ENCODE data around the gene PAK5. TPM values are rescaled to one million over a fixed set of nuclear protein-coding genes. Genes with fewer than 3 reads are reported as not detected.

PAK5 gene
- total and polyA plus RNA-seq, 2 experiments from 2014 or later, result 0.57 to 1.1 TPM

DNA sequence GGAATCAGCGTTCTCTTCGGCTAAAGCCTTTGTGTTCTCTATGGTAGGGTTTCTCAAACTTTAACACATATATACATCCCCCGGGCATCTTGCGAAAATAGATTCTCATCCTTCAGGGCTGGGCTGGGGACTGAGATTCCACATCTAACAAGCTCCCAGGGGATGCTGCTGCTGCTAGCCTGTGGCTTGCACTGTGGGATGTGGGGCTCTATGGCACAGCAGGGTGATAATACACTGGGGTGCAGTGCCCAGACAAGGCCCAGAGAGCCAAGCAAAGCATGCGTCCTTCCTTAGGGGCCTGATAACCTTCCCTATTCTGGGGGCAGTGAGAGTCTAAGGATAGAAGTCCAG lies 222.4 kb downstream of the PAK5 start:
- DNase-seq (ENCODE audit: low spot score), result peak; percentile 11
- H3K27ac Mint-ChIP-seq, result no peak overlapping the region
- no peaks in the 10 kb centered on the region for H3K27me3 ChIP-seq (ENCODE audit: insufficient read depth)
- no peaks in the 10 kb centered on the region for H3K9me3 Mint-ChIP-seq
- H3K79me2 ChIP-seq (replicated peaks; ENCODE audit: insufficient read depth), result no peaks in the 10 kb centered on the region
- no peak overlapping the region for H3K27ac ChIP-seq (ENCODE audit: low read depth)
- H3K4me1 ChIP-seq (ENCODE audit: insufficient read depth), result no peaks in the 10 kb centered on the region
- no peak for TF ChIP-seq NANOG (IDR thresholded peaks at IDR 0.05; ENCODE audit: borderline replicate concordance)
- TF ChIP-seq, protein P1, sequence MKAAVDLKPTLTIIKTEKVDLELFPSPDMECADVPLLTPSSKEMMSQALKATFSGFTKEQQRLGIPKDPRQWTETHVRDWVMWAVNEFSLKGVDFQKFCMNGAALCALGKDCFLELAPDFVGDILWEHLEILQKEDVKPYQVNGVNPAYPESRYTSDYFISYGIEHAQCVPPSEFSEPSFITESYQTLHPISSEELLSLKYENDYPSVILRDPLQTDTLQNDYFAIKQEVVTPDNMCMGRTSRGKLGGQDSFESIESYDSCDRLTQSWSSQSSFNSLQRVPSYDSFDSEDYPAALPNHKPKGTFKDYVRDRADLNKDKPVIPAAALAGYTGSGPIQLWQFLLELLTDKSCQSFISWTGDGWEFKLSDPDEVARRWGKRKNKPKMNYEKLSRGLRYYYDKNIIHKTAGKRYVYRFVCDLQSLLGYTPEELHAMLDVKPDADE (IDR thresholded peaks at IDR 0.05), result no peak
- TF ChIP-seq ZNF331 (CRISPR knock-in tag; IDR thresholded peaks at IDR 0.05; ENCODE audit: low read depth), result no peak
- TF ChIP-seq CREB1 (CRISPR knock-in tag; IDR thresholded peaks at IDR 0.05; ENCODE audit: low read depth), result no peak
- TF ChIP-seq EZH2 (IDR thresholded peaks at IDR 0.05; ENCODE audit: low read depth, unreplicated experiment), result no peak
- TF ChIP-seq ZNF114 (CRISPR knock-in tag; IDR thresholded peaks at IDR 0.05), result no peak
- TF ChIP-seq POLR2AphosphoS5 (IDR thresholded peaks at IDR 0.05; ENCODE audit: low read depth), result no peak
- no peak for TF ChIP-seq EZH2phosphoT487 (IDR thresholded peaks at IDR 0.05; ENCODE audit: unreplicated experiment)
- TF ChIP-seq, protein P2, sequence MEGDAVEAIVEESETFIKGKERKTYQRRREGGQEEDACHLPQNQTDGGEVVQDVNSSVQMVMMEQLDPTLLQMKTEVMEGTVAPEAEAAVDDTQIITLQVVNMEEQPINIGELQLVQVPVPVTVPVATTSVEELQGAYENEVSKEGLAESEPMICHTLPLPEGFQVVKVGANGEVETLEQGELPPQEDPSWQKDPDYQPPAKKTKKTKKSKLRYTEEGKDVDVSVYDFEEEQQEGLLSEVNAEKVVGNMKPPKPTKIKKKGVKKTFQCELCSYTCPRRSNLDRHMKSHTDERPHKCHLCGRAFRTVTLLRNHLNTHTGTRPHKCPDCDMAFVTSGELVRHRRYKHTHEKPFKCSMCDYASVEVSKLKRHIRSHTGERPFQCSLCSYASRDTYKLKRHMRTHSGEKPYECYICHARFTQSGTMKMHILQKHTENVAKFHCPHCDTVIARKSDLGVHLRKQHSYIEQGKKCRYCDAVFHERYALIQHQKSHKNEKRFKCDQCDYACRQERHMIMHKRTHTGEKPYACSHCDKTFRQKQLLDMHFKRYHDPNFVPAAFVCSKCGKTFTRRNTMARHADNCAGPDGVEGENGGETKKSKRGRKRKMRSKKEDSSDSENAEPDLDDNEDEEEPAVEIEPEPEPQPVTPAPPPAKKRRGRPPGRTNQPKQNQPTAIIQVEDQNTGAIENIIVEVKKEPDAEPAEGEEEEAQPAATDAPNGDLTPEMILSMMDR (conservative IDR thresholded peaks at IDR 0.05; ENCODE audit: low read depth in 2 of 2), result no peak
- TF ChIP-seq, protein P3, sequence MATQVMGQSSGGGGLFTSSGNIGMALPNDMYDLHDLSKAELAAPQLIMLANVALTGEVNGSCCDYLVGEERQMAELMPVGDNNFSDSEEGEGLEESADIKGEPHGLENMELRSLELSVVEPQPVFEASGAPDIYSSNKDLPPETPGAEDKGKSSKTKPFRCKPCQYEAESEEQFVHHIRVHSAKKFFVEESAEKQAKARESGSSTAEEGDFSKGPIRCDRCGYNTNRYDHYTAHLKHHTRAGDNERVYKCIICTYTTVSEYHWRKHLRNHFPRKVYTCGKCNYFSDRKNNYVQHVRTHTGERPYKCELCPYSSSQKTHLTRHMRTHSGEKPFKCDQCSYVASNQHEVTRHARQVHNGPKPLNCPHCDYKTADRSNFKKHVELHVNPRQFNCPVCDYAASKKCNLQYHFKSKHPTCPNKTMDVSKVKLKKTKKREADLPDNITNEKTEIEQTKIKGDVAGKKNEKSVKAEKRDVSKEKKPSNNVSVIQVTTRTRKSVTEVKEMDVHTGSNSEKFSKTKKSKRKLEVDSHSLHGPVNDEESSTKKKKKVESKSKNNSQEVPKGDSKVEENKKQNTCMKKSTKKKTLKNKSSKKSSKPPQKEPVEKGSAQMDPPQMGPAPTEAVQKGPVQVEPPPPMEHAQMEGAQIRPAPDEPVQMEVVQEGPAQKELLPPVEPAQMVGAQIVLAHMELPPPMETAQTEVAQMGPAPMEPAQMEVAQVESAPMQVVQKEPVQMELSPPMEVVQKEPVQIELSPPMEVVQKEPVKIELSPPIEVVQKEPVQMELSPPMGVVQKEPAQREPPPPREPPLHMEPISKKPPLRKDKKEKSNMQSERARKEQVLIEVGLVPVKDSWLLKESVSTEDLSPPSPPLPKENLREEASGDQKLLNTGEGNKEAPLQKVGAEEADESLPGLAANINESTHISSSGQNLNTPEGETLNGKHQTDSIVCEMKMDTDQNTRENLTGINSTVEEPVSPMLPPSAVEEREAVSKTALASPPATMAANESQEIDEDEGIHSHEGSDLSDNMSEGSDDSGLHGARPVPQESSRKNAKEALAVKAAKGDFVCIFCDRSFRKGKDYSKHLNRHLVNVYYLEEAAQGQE (IDR thresholded peaks at IDR 0.05; ENCODE audit: unreplicated experiment), result no peak
- TF ChIP-seq, protein P4, sequence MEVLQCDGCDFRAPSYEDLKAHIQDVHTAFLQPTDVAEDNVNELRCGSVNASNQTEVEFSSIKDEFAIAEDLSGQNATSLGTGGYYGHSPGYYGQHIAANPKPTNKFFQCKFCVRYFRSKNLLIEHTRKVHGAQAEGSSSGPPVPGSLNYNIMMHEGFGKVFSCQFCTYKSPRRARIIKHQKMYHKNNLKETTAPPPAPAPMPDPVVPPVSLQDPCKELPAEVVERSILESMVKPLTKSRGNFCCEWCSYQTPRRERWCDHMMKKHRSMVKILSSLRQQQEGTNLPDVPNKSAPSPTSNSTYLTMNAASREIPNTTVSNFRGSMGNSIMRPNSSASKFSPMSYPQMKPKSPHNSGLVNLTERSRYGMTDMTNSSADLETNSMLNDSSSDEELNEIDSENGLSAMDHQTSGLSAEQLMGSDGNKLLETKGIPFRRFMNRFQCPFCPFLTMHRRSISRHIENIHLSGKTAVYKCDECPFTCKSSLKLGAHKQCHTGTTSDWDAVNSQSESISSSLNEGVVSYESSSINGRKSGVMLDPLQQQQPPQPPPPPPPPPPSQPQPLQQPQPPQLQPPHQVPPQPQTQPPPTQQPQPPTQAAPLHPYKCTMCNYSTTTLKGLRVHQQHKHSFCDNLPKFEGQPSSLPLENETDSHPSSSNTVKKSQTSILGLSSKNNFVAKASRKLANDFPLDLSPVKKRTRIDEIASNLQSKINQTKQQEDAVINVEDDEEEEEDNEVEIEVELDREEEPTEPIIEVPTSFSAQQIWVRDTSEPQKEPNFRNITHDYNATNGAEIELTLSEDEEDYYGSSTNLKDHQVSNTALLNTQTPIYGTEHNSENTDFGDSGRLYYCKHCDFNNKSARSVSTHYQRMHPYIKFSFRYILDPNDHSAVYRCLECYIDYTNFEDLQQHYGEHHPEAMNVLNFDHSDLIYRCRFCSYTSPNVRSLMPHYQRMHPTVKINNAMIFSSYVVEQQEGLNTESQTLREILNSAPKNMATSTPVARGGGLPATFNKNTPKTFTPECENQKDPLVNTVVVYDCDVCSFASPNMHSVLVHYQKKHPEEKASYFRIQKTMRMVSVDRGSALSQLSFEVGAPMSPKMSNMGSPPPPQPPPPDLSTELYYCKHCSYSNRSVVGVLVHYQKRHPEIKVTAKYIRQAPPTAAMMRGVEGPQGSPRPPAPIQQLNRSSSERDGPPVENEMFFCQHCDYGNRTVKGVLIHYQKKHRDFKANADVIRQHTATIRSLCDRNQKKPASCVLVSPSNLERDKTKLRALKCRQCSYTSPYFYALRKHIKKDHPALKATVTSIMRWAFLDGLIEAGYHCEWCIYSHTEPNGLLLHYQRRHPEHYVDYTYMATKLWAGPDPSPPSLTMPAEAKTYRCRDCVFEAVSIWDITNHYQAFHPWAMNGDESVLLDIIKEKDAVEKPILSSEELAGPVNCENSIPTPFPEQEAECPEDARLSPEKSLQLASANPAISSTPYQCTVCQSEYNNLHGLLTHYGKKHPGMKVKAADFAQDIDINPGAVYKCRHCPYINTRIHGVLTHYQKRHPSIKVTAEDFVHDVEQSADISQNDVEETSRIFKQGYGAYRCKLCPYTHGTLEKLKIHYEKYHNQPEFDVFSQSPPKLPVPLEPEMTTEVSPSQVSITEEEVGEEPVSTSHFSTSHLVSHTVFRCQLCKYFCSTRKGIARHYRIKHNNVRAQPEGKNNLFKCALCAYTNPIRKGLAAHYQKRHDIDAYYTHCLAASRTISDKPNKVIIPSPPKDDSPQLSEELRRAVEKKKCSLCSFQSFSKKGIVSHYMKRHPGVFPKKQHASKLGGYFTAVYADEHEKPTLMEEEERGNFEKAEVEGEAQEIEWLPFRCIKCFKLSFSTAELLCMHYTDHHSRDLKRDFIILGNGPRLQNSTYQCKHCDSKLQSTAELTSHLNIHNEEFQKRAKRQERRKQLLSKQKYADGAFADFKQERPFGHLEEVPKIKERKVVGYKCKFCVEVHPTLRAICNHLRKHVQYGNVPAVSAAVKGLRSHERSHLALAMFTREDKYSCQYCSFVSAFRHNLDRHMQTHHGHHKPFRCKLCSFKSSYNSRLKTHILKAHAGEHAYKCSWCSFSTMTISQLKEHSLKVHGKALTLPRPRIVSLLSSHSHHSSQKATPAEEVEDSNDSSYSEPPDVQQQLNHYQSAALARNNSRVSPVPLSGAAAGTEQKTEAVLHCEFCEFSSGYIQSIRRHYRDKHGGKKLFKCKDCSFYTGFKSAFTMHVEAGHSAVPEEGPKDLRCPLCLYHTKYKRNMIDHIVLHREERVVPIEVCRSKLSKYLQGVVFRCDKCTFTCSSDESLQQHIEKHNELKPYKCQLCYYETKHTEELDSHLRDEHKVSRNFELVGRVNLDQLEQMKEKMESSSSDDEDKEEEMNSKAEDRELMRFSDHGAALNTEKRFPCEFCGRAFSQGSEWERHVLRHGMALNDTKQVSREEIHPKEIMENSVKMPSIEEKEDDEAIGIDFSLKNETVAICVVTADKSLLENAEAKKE (CRISPR knock-in tag; IDR thresholded peaks at IDR 0.05), result no peak
- TF ChIP-seq JUNB (IDR thresholded peaks at IDR 0.05; ENCODE audit: unreplicated experiment), result no peak
- TF ChIP-seq STAT1 (IDR thresholded peaks at IDR 0.05; ENCODE audit: unreplicated experiment), result no peak
- 0 out of 3 replicates have a peak, but pooled peaks cover 3% of the 10 kb centered on the region for H3K4me1 Mint-ChIP-seq
- H3K4me3 ChIP-seq, result no peak overlapping the region
- 0 out of 2 replicates have a peak, but pooled peaks cover 3% of the 10 kb centered on the region for H3K9me2 ChIP-seq (ENCODE audit: insufficient read depth)
- no peaks in the 10 kb centered on the region for H3K36me3 Mint-ChIP-seq (ENCODE audit: low read depth)
- H3K36me3 ChIP-seq (ENCODE audit: insufficient read depth), result no peaks in the 10 kb centered on the region
- H3F3A ChIP-seq (replicated peaks; ENCODE audit: low read depth), result no peaks in the 10 kb centered on the region
- no peak overlapping the region for H3K4me2 ChIP-seq
- no peaks in the 10 kb centered on the region for H4K20me1 ChIP-seq (replicated peaks; ENCODE audit: insufficient read depth)
- no peak overlapping the region for H3K4me3 Mint-ChIP-seq
- no peak overlapping the region for H2AFZ ChIP-seq
- H3K27me3 Mint-ChIP-seq (ENCODE audit: insufficient read depth, low read depth, poor library complexity), result no peaks in the 10 kb centered on the region
- ATAC-seq, result peak; percentile 31
